SK-N-MC (cell line): ENCODE measurements around the gene CX3CR1.

Experiments
- DNase-seq: peaks from one replicate; pipeline ENCODE4 v3.0.0-alpha.2; 2011; ENCODE audit warnings: low read depth, low spot score
- H3K27ac ChIP-seq: fragments of 200-600 bp; sonication (generic); 2 replicates; pipeline ENCODE4 v1.5.1; 2016; ENCODE audit warnings: mixed run types
- H3K36me3 ChIP-seq: fragments of 200-600 bp; sonication (generic); 2 replicates; pipeline ENCODE4 v1.6.1; 2017; ENCODE audit warnings: antibody characterized with exemption, low read length, mixed read lengths; ENCODE audit not compliant: insufficient read depth
- H3K4me3 ChIP-seq: fragments of 200-600 bp; sonication (generic); 2 replicates; pipeline ENCODE4 v1.5.1; 2016
- H3K9ac ChIP-seq: fragments of 200-600 bp; sonication (generic); 2 replicates; pipeline ENCODE4 v1.8.0; 2017; ENCODE audit warnings: mixed run types, mixed read lengths; ENCODE audit not compliant: insufficient read length
- H3K9me3 ChIP-seq: fragments of 200-600 bp; sonication (generic); 2 replicates; pipeline ENCODE4 v1.6.1; 2017; ENCODE audit warnings: low read depth, mild to moderate bottlenecking, antibody characterized with exemption, low read length, moderate library complexity, mixed read lengths
- EZH2 ChIP-seq: fragments of 200-600 bp; sonication (generic); IDR thresholded peaks from one replicate; pipeline ENCODE4 v1.6.1; 2017; ENCODE audit warnings: antibody characterized with exemption
- FOXP2 ChIP-seq: optimal IDR thresholded peaks from 2 replicates; pipeline ENCODE3; 2011; ENCODE audit warnings: mild to moderate bottlenecking, moderate library complexity; ENCODE audit not compliant: insufficient read depth; ENCODE audit errors: extremely low read length, control extremely low read depth
- POLR2AphosphoS5 ChIP-seq: IDR thresholded peaks from 2 replicates; pipeline ENCODE4 v1.6.1; 2012; ENCODE audit warnings: mild to moderate bottlenecking, low read depth, low read length, borderline replicate concordance

Gene CX3CR1

GRCh38 chr3:39286771-39287170 is 6.9 kb upstream of the CX3CR1 start:
- TF ChIP-seq POLR2AphosphoS5: no peak
- no peak for TF ChIP-seq FOXP2
- no peak for TF ChIP-seq EZH2
- no peak for DNase-seq
- H3K4me3 ChIP-seq: no peak overlapping the region
- no peak overlapping the region for H3K27ac ChIP-seq
- no peak overlapping the region for H3K9ac ChIP-seq
- H3K36me3 ChIP-seq: no peaks in the 10 kb centered on the region
- H3K9me3 ChIP-seq: no peaks in the 10 kb centered on the region

- Histone ChIP-seq H3K9me3 (no peaks in the 10 kb centered on the region), H3K9ac (no peak overlapping the region), H3K36me3 (no peaks in the 10 kb centered on the region), H3K27ac (no peak overlapping the region), H3K4me3 (no peak overlapping the region)
- TF ChIP-seq POLR2AphosphoS5: no peak
- TF ChIP-seq EZH2: no peak
- TF ChIP-seq FOXP2: no peak
- no peak for DNase-seq
Measured at GRCh38 chr3:39285332-39285731, 5.5 kb upstream of the CX3CR1 start.

GRCh38 chr3:39284457-39284881 is 4.6 kb upstream of the CX3CR1 start:
- Histone ChIP-seq H3K9me3 (no peaks in the 10 kb centered on the region), H3K4me3 (no peak overlapping the region), H3K36me3 (no peaks in the 10 kb centered on the region), H3K27ac (no peak overlapping the region), H3K9ac (no peak overlapping the region)
- no peak for DNase-seq
- TF ChIP-seq EZH2: no peak
- TF ChIP-seq FOXP2: no peak
- no peak for TF ChIP-seq POLR2AphosphoS5

GRCh38 chr3:39282057-39282456 is 2.2 kb upstream of the CX3CR1 start:
- H3K36me3 ChIP-seq: no peaks in the 10 kb centered on the region
- no peak overlapping the region for H3K27ac ChIP-seq
- TF ChIP-seq EZH2 (no peak), POLR2AphosphoS5 (no peak), FOXP2 (no peak)
- H3K4me3 ChIP-seq: no peak overlapping the region
- no peaks in the 10 kb centered on the region for H3K9me3 ChIP-seq
- H3K9ac ChIP-seq: no peak overlapping the region
- no peak for DNase-seq

GRCh38 chr3:39281533-39281932 is 1.7 kb upstream of the CX3CR1 start:
- Histone ChIP-seq H3K9ac (no peak overlapping the region), H3K27ac (no peak overlapping the region), H3K36me3 (no peaks in the 10 kb centered on the region), H3K9me3 (no peaks in the 10 kb centered on the region), H3K4me3 (no peak overlapping the region)
- TF ChIP-seq EZH2: no peak
- TF ChIP-seq FOXP2: no peak
- DNase-seq: no peak

- H3K9me3 ChIP-seq: no peaks in the 10 kb centered on the region
- no peak for TF ChIP-seq POLR2AphosphoS5
- TF ChIP-seq EZH2: no peak
- TF ChIP-seq FOXP2: no peak
- H3K36me3 ChIP-seq: no peaks in the 10 kb centered on the region
- H3K4me3 ChIP-seq: no peak overlapping the region
- no peak for DNase-seq
- H3K9ac ChIP-seq: no peak overlapping the region
- no peak overlapping the region for H3K27ac ChIP-seq
Measured at GRCh38 chr3:39280571-39280970, 735 bp upstream of the CX3CR1 start.

- Histone ChIP-seq H3K9ac (no peak overlapping the region), H3K4me3 (no peak overlapping the region), H3K36me3 (no peaks in the 10 kb centered on the region), H3K27ac (no peak overlapping the region), H3K9me3 (no peaks in the 10 kb centered on the region)
- TF ChIP-seq POLR2AphosphoS5 (no peak), EZH2 (no peak), FOXP2 (no peak)
- DNase-seq: no peak
Measured at GRCh38 chr3:39278616-39278935, 1.3 kb downstream of the CX3CR1 start.

GRCh38 chr3:39277893-39278615 is 1.8 kb downstream of the CX3CR1 start:
- H3K9me3 ChIP-seq: no peaks in the 10 kb centered on the region
- no peak overlapping the region for H3K9ac ChIP-seq
- H3K4me3 ChIP-seq: no peak overlapping the region
- no peak for DNase-seq
- TF ChIP-seq FOXP2 (no peak), POLR2AphosphoS5 (no peak), EZH2 (no peak)
- no peak overlapping the region for H3K27ac ChIP-seq
- no peaks in the 10 kb centered on the region for H3K36me3 ChIP-seq

GRCh38 chr3:39276746-39277145 is 3.1 kb downstream of the CX3CR1 start:
- Histone ChIP-seq H3K36me3 (no peaks in the 10 kb centered on the region), H3K9me3 (no peaks in the 10 kb centered on the region), H3K27ac (no peak overlapping the region), H3K4me3 (no peak overlapping the region), H3K9ac (no peak overlapping the region)
- TF ChIP-seq EZH2 (no peak), POLR2AphosphoS5 (no peak), FOXP2 (no peak)
- DNase-seq: no peak
